WTC11 (cell line): ENCODE results near the gene APOL2. TPM values are rescaled to one million over a fixed set of nuclear protein-coding genes. Genes with fewer than 3 reads are reported as not detected.

Experiments
- ATAC-seq: fragments of 200-7000 bp; cut with Tn5 transposase; 2 replicates; pipeline ENCODE4 v1.10.0; 2021; ENCODE audit warnings: mild to moderate bottlenecking, moderate library complexity
- CTCF ChIA-PET: fragments of 300-600 bp; sonication (Branson Sonifier 250); formaldehyde crosslinking; loops from one replicate; lab custom pipeline; 2021; ENCODE audit warnings: antibody characterized with exemption; lab: Charles Lee
- POLR2A ChIA-PET: fragments of 350-600 bp; sonication (Branson Sonifier 250); formaldehyde crosslinking; loops from one replicate; lab custom pipeline; 2021; ENCODE audit warnings: antibody characterized with exemption; lab: Charles Lee
- DNase-seq: peaks from one replicate; pipeline ENCODE4 v3.0.0; 2021; ENCODE audit warnings: low spot score
- H3K27ac Mint-ChIP-seq: 2 replicates; pipeline ENCODE4 v1.8.0; 2021; ENCODE audit warnings: mixed read lengths
- H3K27me3 Mint-ChIP-seq: 2 replicates; pipeline ENCODE4 v1.8.0; 2021; ENCODE audit warnings: low read depth, mild to moderate bottlenecking, moderate library complexity, mixed read lengths
- H3K36me3 Mint-ChIP-seq: 2 replicates; pipeline ENCODE4 v1.8.0; 2021; ENCODE audit warnings: mixed read lengths
- H3K4me1 Mint-ChIP-seq: 2 replicates; pipeline ENCODE4 v1.8.0; 2022; ENCODE audit warnings: mixed read lengths
- H3K4me3 Mint-ChIP-seq: 2 replicates; pipeline ENCODE4 v1.8.0; 2021; ENCODE audit warnings: mild to moderate bottlenecking, moderate library complexity, mixed read lengths
- H3K9me3 Mint-ChIP-seq: 2 replicates; pipeline ENCODE4 v1.8.0; 2021; ENCODE audit warnings: mixed read lengths
- AFF4 ChIP-seq: sonication (generic); formaldehyde crosslinking; IDR thresholded peaks from 2 replicates; pipeline ENCODE4 v1.8.1; 2023; ENCODE audit warnings: mild to moderate bottlenecking, missing genetic modification reagents, borderline replicate concordance
- CBFB ChIP-seq: sonication (generic); formaldehyde crosslinking; IDR thresholded peaks from 2 replicates; pipeline ENCODE4 v1.8.1; 2022; ENCODE audit warnings: mild to moderate bottlenecking, low read depth, missing genetic modification reagents
- E2F1 ChIP-seq: sonication (generic); formaldehyde crosslinking; IDR thresholded peaks from 2 replicates; pipeline ENCODE4 v1.8.0; 2022; ENCODE audit warnings: mild to moderate bottlenecking, missing genetic modification reagents
- GABPB1 ChIP-seq: sonication (generic); formaldehyde crosslinking; IDR thresholded peaks from 2 replicates; pipeline ENCODE4 v1.8.1; 2023; ENCODE audit warnings: mild to moderate bottlenecking, missing genetic modification reagents
- HMGXB4 ChIP-seq: sonication (generic); formaldehyde crosslinking; IDR thresholded peaks from 2 replicates; pipeline ENCODE4 v1.8.1; 2023; ENCODE audit warnings: mild to moderate bottlenecking, moderate library complexity, missing genetic modification reagents
- IRF1 ChIP-seq: sonication (generic); formaldehyde crosslinking; IDR thresholded peaks from 2 replicates; pipeline ENCODE4 v1.8.0; 2023; ENCODE audit warnings: missing genetic modification reagents
- MXD4 ChIP-seq: fragments of 250-450 bp; sonication (Bioruptor Pico); IDR thresholded peaks from 2 replicates; pipeline ENCODE4 v1.8.0; 2021; ENCODE audit warnings: mild to moderate bottlenecking, moderate library complexity, borderline replicate concordance
- NR3C1 ChIP-seq: sonication (generic); formaldehyde crosslinking; conservative IDR thresholded peaks from 2 replicates; pipeline ENCODE4 v1.8.1; 2023; ENCODE audit warnings: low read depth, mild to moderate bottlenecking, missing genetic modification reagents
- SMAD3 ChIP-seq: sonication (generic); formaldehyde crosslinking; IDR thresholded peaks from 2 replicates; pipeline ENCODE4 v1.8.0; 2022; ENCODE audit warnings: missing genetic modification reagents, mild to moderate bottlenecking, borderline replicate concordance
- ZNF263 ChIP-seq: sonication (generic); formaldehyde crosslinking; IDR thresholded peaks from 2 replicates; pipeline ENCODE4 v1.8.1; 2022; ENCODE audit warnings: low read depth, mild to moderate bottlenecking, moderate library complexity, missing genetic modification reagents
- ZNF671 ChIP-seq: fragments of 250-450 bp; sonication (Bioruptor Pico); IDR thresholded peaks from 2 replicates; pipeline ENCODE4 v1.8.0; 2021; ENCODE audit warnings: mild to moderate bottlenecking
- total RNA-seq: library from RNA; stranded (reverse); gene quantifications from 3 replicates; pipeline ENCODE4 v1.2.3, GENCODE V29; 2021
- TF ChIP-seq, protein P1 (sequence below): sonication (generic); formaldehyde crosslinking; IDR thresholded peaks from 2 replicates; pipeline ENCODE4 v1.8.1; 2023; ENCODE audit warnings: mild to moderate bottlenecking, missing genetic modification reagents
- TF ChIP-seq, protein P2 (sequence below): sonication (generic); formaldehyde crosslinking; IDR thresholded peaks from 2 replicates; pipeline ENCODE4 v1.8.0; 2023; ENCODE audit warnings: mild to moderate bottlenecking, missing genetic modification reagents
- TF ChIP-seq, protein P3 (sequence below): sonication (generic); formaldehyde crosslinking; IDR thresholded peaks from 2 replicates; pipeline ENCODE4 v1.8.1; 2023; ENCODE audit warnings: mild to moderate bottlenecking, missing genetic modification reagents, moderate library complexity

APOL2 gene
- total RNA-seq, 1 experiment from 2014 or later, result 11.2 TPM

- no peak for ATAC-seq
- Mint-ChIP-seq H3K27me3 (peaks cover 21% of the 10 kb centered on the region), H3K9me3 (peaks cover 39% of the 10 kb centered on the region), H3K4me1 (no peaks in the 10 kb centered on the region), H3K4me3 (no peak overlapping the region), H3K36me3 (peaks cover 19% of the 10 kb centered on the region), H3K27ac (no peak overlapping the region)
- POLR2A ChIA-PET, result no interaction called here
- CTCF ChIA-PET, result interaction anchor here (1.1 to 1.6 kb wide), 3 partner anchors 9 to 75 kb away, joined by 3 to 5 read pairs (median 3); no protein-coding TSS in a partner anchor
- TF ChIP-seq ZNF671 (no peak), HMGXB4 (CRISPR knock-in tag) (no peak), E2F1 (CRISPR knock-in tag) (no peak), CBFB (no peak), ZNF263 (CRISPR knock-in tag) (no peak), AFF4 (CRISPR knock-in tag) (no peak), MXD4 (CRISPR knock-in tag) (no peak), GABPB1 (CRISPR knock-in tag) (no peak), SMAD3 (CRISPR knock-in tag) (no peak), IRF1 (CRISPR knock-in tag) (no peak), NR3C1 (CRISPR knock-in tag) (no peak)
- TF ChIP-seq, protein P1, sequence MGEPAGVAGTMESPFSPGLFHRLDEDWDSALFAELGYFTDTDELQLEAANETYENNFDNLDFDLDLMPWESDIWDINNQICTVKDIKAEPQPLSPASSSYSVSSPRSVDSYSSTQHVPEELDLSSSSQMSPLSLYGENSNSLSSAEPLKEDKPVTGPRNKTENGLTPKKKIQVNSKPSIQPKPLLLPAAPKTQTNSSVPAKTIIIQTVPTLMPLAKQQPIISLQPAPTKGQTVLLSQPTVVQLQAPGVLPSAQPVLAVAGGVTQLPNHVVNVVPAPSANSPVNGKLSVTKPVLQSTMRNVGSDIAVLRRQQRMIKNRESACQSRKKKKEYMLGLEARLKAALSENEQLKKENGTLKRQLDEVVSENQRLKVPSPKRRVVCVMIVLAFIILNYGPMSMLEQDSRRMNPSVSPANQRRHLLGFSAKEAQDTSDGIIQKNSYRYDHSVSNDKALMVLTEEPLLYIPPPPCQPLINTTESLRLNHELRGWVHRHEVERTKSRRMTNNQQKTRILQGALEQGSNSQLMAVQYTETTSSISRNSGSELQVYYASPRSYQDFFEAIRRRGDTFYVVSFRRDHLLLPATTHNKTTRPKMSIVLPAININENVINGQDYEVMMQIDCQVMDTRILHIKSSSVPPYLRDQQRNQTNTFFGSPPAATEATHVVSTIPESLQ (CRISPR knock-in tag), result no peak
- TF ChIP-seq, protein P2, sequence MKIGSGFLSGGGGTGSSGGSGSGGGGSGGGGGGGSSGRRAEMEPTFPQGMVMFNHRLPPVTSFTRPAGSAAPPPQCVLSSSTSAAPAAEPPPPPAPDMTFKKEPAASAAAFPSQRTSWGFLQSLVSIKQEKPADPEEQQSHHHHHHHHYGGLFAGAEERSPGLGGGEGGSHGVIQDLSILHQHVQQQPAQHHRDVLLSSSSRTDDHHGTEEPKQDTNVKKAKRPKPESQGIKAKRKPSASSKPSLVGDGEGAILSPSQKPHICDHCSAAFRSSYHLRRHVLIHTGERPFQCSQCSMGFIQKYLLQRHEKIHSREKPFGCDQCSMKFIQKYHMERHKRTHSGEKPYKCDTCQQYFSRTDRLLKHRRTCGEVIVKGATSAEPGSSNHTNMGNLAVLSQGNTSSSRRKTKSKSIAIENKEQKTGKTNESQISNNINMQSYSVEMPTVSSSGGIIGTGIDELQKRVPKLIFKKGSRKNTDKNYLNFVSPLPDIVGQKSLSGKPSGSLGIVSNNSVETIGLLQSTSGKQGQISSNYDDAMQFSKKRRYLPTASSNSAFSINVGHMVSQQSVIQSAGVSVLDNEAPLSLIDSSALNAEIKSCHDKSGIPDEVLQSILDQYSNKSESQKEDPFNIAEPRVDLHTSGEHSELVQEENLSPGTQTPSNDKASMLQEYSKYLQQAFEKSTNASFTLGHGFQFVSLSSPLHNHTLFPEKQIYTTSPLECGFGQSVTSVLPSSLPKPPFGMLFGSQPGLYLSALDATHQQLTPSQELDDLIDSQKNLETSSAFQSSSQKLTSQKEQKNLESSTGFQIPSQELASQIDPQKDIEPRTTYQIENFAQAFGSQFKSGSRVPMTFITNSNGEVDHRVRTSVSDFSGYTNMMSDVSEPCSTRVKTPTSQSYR, result no peak
- TF ChIP-seq, protein P3, sequence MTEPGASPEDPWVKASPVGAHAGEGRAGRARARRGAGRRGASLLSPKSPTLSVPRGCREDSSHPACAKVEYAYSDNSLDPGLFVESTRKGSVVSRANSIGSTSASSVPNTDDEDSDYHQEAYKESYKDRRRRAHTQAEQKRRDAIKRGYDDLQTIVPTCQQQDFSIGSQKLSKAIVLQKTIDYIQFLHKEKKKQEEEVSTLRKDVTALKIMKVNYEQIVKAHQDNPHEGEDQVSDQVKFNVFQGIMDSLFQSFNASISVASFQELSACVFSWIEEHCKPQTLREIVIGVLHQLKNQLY (CRISPR knock-in tag), result no peak
- no peak for DNase-seq
Observed at GRCh38 chr22:36211237-36211861, 28.0 kb downstream of the APOL2 start.
